OCI-LY3 (cell line): ENCODE results near the gene DNMT1.

Source experiments
- H2AFZ ChIP-seq: fragments of 200-600, 300-600 bp; shearing (Covaris generic); 2 replicates; pipeline ENCODE4 v1.6.0; 2014; ENCODE audit warnings: antibody characterized with exemption, low read depth, low read length
- H3K27ac ChIP-seq: fragments of 200-600, 300-600 bp; sonication (generic); 2 replicates; pipeline ENCODE4 v1.5.1; 2014; ENCODE audit warnings: mild to moderate bottlenecking, low read length, moderate library complexity, mixed read lengths
- H3K27me3 ChIP-seq: fragments of 200-600, 300-600 bp; sonication (generic); 2 replicates; pipeline ENCODE4 v1.6.1; 2014; ENCODE audit warnings: low read depth, low read length, mixed read lengths
- H3K36me3 ChIP-seq: fragments of 200-600, 300-600 bp; sonication (generic); replicated peaks from 2 replicates; pipeline ENCODE3; 2014; ENCODE audit warnings: low read depth, low read length, mixed read lengths
- H3K4me1 ChIP-seq: fragments of 300-600, 200-600 bp; sonication (generic); 2 replicates; pipeline ENCODE4 v1.6.1; 2014; ENCODE audit warnings: low read length, mixed read lengths
- H3K4me2 ChIP-seq: fragments of 200-600, 300-600 bp; sonication (generic); 2 replicates; pipeline ENCODE4 v1.6.1; 2014; ENCODE audit warnings: low read length, mixed read lengths
- H3K4me3 ChIP-seq: fragments of 300-600, 200-600 bp; sonication (generic); 2 replicates; pipeline ENCODE4 v1.5.1; 2014; ENCODE audit warnings: antibody characterized with exemption, mild to moderate bottlenecking, low read length, moderate library complexity
- H3K79me2 ChIP-seq: fragments of 300-600, 200-600 bp; shearing (Covaris generic); 2 replicates; pipeline ENCODE4 v1.6.1; 2014; ENCODE audit warnings: mild to moderate bottlenecking, low read length, mixed read lengths
- H3K9ac ChIP-seq: fragments of 300-600, 200-600 bp; shearing (Covaris generic); 2 replicates; pipeline ENCODE4 v1.6.0; 2014; ENCODE audit warnings: mild to moderate bottlenecking, low read length, moderate library complexity
- H3K9me3 ChIP-seq: fragments of 200-600, 300-600 bp; shearing (Covaris generic); 2 replicates; pipeline ENCODE4 v1.6.1; 2014; ENCODE audit warnings: low read length, mixed read lengths; ENCODE audit not compliant: insufficient read depth
- H4K20me1 ChIP-seq: fragments of 200-600, 300-600 bp; sonication (generic); 2 replicates; pipeline ENCODE4 v1.6.1; 2016; ENCODE audit warnings: low read length, mixed read lengths; ENCODE audit not compliant: insufficient read depth
- CTCF ChIP-seq: fragments of 200-600, 300-600 bp; sonication (generic); IDR thresholded peaks from 2 replicates; pipeline ENCODE4 v1.5.1; 2014; ENCODE audit warnings: antibody characterized with exemption, low read length, low read depth
- EZH2phosphoT487 ChIP-seq: fragments of 200-600 bp; shearing (Covaris generic); IDR thresholded peaks from 2 replicates; pipeline ENCODE4 v1.6.1; 2018; ENCODE audit warnings: antibody characterized with exemption, mixed run types, low read depth

The DNMT1 gene

GRCh38 chr19:10096615-10096963 lies 98.2 kb downstream of the DNMT1 start:
- H3K27me3 ChIP-seq, result no peaks in the 10 kb centered on the region
- H3K9ac ChIP-seq, result no peak overlapping the region
- H3K4me2 ChIP-seq, result no peak overlapping the region
- H4K20me1 ChIP-seq, result no peaks in the 10 kb centered on the region
- TF ChIP-seq CTCF (no peak), EZH2phosphoT487 (no peak)
- H3K9me3 ChIP-seq, result no peaks in the 10 kb centered on the region
- peaks cover 4% of the 10 kb centered on the region for H3K4me1 ChIP-seq
- H2AFZ ChIP-seq, result no peak overlapping the region
- H3K4me3 ChIP-seq, result no peak overlapping the region
- H3K79me2 ChIP-seq, result no peaks in the 10 kb centered on the region
- H3K36me3 ChIP-seq, result peaks cover 11% of the 10 kb centered on the region
- no peak overlapping the region for H3K27ac ChIP-seq

GRCh38 chr19:10095948-10096614 lies 98.7 kb downstream of the DNMT1 start:
- H3K27ac ChIP-seq, result no peak overlapping the region
- H4K20me1 ChIP-seq, result no peaks in the 10 kb centered on the region
- H3K4me1 ChIP-seq, result no peaks in the 10 kb centered on the region
- no peaks in the 10 kb centered on the region for H3K9me3 ChIP-seq
- H3K9ac ChIP-seq, result no peak overlapping the region
- H3K36me3 ChIP-seq, result peaks cover 11% of the 10 kb centered on the region
- TF ChIP-seq CTCF, result no peak
- TF ChIP-seq EZH2phosphoT487, result no peak
- H3K4me3 ChIP-seq, result no peak overlapping the region
- H3K27me3 ChIP-seq, result no peaks in the 10 kb centered on the region
- H3K4me2 ChIP-seq, result no peak overlapping the region
- H2AFZ ChIP-seq, result no peak overlapping the region
- no peaks in the 10 kb centered on the region for H3K79me2 ChIP-seq

- no peak overlapping the region for H3K4me2 ChIP-seq
- H4K20me1 ChIP-seq, result no peaks in the 10 kb centered on the region
- H3K79me2 ChIP-seq, result no peaks in the 10 kb centered on the region
- H3K4me3 ChIP-seq, result no peak overlapping the region
- H3K9ac ChIP-seq, result no peak overlapping the region
- no peak overlapping the region for H2AFZ ChIP-seq
- H3K27ac ChIP-seq, result no peak overlapping the region
- no peak for TF ChIP-seq EZH2phosphoT487
- no peak for TF ChIP-seq CTCF
- H3K4me1 ChIP-seq, result no peaks in the 10 kb centered on the region
- H3K36me3 ChIP-seq, result peaks cover 11% of the 10 kb centered on the region
- H3K27me3 ChIP-seq, result no peaks in the 10 kb centered on the region
- H3K9me3 ChIP-seq, result no peaks in the 10 kb centered on the region
These were observed 99.2 kb downstream of the DNMT1 start for GRCh38 chr19:10095622-10095947.

- Histone ChIP-seq H3K36me3 (peaks cover 18% of the 10 kb centered on the region), H3K4me3 (no peak overlapping the region), H4K20me1 (no peaks in the 10 kb centered on the region), H3K4me1 (no peaks in the 10 kb centered on the region), H3K27me3 (no peaks in the 10 kb centered on the region), H3K27ac (no peak overlapping the region), H3K9me3 (no peaks in the 10 kb centered on the region), H2AFZ (no peak overlapping the region), H3K4me2 (no peak overlapping the region), H3K79me2 (no peaks in the 10 kb centered on the region), H3K9ac (no peak overlapping the region)
- TF ChIP-seq CTCF (no peak), EZH2phosphoT487 (no peak)
These were observed 101.2 kb downstream of the DNMT1 start for GRCh38 chr19:10093295-10094186.
